Gastrocnemius medialis (tissue), 4 donors: ENCODE results near the gene MCEMP1.

Source experiments
- CTCF ChIP-seq, 5 experiments: fragments of 450-650 bp in 3 of 5; fragments of 200-600 bp in 2 of 5; sonication (generic) in 2 of 5; IDR thresholded peaks in 4 of 5; conservative IDR thresholded peaks in 1 of 5; 1 replicate in 4 of 5; 2 replicates in 1 of 5; pipeline ENCODE4 v1.5.1; 2016 to 2019; ENCODE audit warnings: antibody characterized with exemption in 5 of 5, mild to moderate bottlenecking in 3 of 5, moderate library complexity in 3 of 5
- POLR2A ChIP-seq, 2 donors: fragments of 450-650 bp; IDR thresholded peaks; one replicate each; pipeline ENCODE4 v1.6.1; 2017; ENCODE audit warnings: antibody characterized with exemption in 2 of 2, mild to moderate bottlenecking in 2 of 2, moderate library complexity in 2 of 2

GRCh38 chr19:7636691-7637373 lies 40.1 kb upstream of the MCEMP1 start, which contains the start of gene STXBP2:
- TF ChIP-seq CTCF (IDR thresholded peaks at IDR 0.05 in 4 of 5, conservative IDR thresholded peaks at IDR 0.05 in 1 of 5) (no peak), POLR2A (IDR thresholded peaks at IDR 0.05) (no peak)
